ENCODE data around the gene KAT14. TPM values are rescaled to one million over a fixed set of nuclear protein-coding genes. Genes with fewer than 3 reads are reported as not detected.
"Not testable (repeated sequence)": the region's sequence is repeated elsewhere in the genome, so short reads cannot be mapped to it uniquely, and the experiment has no call there.

KAT14 gene
- total RNA-seq, 1 donor from 2014 or later, result 14.5 TPM

DNA sequence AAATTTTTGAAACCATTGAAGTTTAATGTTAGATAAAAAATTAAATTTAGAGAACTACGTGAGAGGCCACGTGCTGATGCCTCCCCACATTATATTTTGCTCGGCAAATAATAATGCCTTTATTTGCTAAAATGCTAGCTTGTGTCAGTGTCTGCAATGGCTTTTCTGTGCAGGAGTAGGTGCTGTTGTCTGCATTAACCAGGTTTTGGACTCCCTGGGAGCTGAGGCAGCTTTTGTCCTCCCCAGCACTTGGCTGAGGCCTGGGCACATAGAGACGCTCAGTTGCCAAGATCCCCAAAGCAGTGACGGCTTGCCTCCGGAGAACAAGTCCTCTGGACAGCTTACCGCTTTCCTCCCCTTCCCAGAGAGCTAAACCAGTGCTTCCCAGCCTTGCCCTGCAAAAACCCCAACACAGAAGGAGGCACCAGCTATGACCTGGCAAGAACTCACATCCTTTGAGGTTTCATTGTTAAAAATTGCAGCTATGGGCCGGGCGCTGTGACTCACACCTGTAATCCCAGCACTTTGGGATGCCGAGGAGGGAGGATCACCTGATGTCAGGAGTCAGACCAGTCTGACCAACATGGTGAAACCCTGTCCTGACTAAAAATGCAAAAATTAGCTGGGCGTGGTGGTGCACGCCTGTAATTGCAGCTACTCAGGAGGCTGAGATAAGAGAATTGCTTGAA is 59.9 kb downstream of the KAT14 start:
- H3K36me3 ChIP-seq (ENCODE audit: control insufficient read depth, insufficient read depth, low read length), result no peaks in the 10 kb centered on the region
- no peak for DNase-seq (ENCODE audit: low read depth)
- no peak overlapping the region for H3K4me3 ChIP-seq (ENCODE audit: low read depth, low read length)
- TF ChIP-seq, protein P1, sequence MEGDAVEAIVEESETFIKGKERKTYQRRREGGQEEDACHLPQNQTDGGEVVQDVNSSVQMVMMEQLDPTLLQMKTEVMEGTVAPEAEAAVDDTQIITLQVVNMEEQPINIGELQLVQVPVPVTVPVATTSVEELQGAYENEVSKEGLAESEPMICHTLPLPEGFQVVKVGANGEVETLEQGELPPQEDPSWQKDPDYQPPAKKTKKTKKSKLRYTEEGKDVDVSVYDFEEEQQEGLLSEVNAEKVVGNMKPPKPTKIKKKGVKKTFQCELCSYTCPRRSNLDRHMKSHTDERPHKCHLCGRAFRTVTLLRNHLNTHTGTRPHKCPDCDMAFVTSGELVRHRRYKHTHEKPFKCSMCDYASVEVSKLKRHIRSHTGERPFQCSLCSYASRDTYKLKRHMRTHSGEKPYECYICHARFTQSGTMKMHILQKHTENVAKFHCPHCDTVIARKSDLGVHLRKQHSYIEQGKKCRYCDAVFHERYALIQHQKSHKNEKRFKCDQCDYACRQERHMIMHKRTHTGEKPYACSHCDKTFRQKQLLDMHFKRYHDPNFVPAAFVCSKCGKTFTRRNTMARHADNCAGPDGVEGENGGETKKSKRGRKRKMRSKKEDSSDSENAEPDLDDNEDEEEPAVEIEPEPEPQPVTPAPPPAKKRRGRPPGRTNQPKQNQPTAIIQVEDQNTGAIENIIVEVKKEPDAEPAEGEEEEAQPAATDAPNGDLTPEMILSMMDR (IDR thresholded peaks at IDR 0.05; ENCODE audit: insufficient read depth, low read length, poor library complexity, severe bottlenecking), result no peak
- H3K27me3 ChIP-seq (ENCODE audit: control insufficient read depth, insufficient read depth, low read length), result no peaks in the 10 kb centered on the region

GRCh38 chr20:18202966-18203365 is 65.3 kb downstream of the KAT14 start:
- Histone ChIP-seq H3K27me3 (ENCODE audit: control insufficient read depth, insufficient read depth, low read length) (no peaks in the 10 kb centered on the region), H3K36me3 (ENCODE audit: control insufficient read depth, insufficient read depth, low read length) (no peaks in the 10 kb centered on the region)

DNA sequence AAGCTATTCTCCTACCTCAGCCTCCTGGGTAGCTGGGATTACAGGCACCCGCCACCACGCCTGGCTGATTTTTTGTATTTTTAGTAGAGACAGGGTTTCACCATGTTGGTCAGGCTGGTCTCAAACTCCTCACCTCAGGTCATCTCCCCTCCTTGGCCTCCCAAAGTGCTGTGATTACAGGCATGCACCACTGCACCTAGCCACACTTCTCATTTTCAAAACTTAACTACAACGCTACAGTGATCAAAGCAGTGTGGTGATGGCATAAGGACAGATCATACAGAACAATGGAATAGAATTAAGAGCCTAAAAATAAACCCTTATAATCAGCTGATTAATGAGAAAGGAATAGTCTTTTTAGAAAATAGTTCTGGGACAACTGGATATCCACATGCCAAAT is 66.0 kb downstream of the KAT14 start:
- H3K4me3 ChIP-seq (ENCODE audit: low read depth, low read length); DNase-seq (ENCODE audit: low read depth); H3K27me3 ChIP-seq (ENCODE audit: control insufficient read depth, insufficient read depth, low read length); H3K36me3 ChIP-seq (ENCODE audit: control insufficient read depth, insufficient read depth, low read length): not testable (repeated sequence)

More at GRCh38 chr20:18202966-18203365, 65.3 kb downstream of the KAT14 start:
- no peak overlapping the region for H3K4me3 ChIP-seq (ENCODE audit: low read depth, low read length)
- DNase-seq (ENCODE audit: low read depth), result no peak
- TF ChIP-seq, protein P1 (IDR thresholded peaks at IDR 0.05; ENCODE audit: insufficient read depth, low read length, poor library complexity, severe bottlenecking), result no peak

GRCh38 chr20:18213002-18213401 is 75.3 kb downstream of the KAT14 start:
- TF ChIP-seq, protein P1 (IDR thresholded peaks at IDR 0.05; ENCODE audit: insufficient read depth, low read length, poor library complexity, severe bottlenecking), result no peak
- no peak overlapping the region for H3K4me3 ChIP-seq (ENCODE audit: low read depth, low read length)
- no peaks in the 10 kb centered on the region for H3K36me3 ChIP-seq (ENCODE audit: control insufficient read depth, insufficient read depth, low read length)
- no peaks in the 10 kb centered on the region for H3K27me3 ChIP-seq (ENCODE audit: control insufficient read depth, insufficient read depth, low read length)
- DNase-seq (ENCODE audit: low read depth), result no peak

DNA sequence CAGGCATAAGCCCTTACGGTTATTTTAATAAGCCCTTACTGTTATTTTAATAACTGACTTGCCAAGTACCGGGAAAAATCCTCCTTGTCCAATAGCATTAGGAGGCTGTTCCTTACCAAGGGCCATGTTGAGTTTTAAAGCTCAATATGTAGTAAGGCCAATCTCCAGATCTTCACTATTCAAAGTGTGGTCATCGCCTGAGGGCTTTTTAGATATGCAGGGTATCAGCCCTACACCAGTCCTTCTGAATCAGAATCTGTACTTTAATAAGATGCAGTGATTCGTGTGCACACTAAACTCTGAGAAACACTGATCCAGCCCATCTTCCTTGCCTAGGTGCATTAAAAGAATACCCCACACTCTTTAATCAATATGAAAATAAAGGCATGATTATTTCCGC is 77.9 kb downstream of the KAT14 start:
- TF ChIP-seq, protein P1 (IDR thresholded peaks at IDR 0.05; ENCODE audit: insufficient read depth, low read length, poor library complexity, severe bottlenecking), result no peak
- DNase-seq (ENCODE audit: low read depth), result no peak
- H3K27me3 ChIP-seq (ENCODE audit: control insufficient read depth, insufficient read depth, low read length), result no peaks in the 10 kb centered on the region
- H3K4me3 ChIP-seq (ENCODE audit: low read depth, low read length), result no peak overlapping the region
- no peaks in the 10 kb centered on the region for H3K36me3 ChIP-seq (ENCODE audit: control insufficient read depth, insufficient read depth, low read length)

DNA sequence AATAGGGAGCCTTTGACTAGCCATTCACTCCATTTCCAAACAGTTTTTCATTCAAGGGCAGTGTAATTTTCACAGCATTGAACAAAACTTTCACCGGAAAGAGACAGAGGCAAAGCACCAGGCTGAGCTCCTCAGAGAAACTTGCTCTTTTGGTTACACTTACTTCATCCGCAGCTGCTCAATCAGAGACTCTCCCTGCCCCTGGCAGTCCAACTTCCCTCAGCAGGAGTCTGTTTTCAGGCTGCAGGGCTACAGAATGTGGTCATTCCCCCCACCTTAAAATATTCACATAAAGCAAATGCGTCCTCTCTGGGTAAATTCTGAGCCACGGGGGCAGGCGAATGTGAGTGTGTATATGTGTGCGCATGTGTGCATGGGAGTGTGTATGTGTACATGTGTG is 80.6 kb downstream of the KAT14 start:
- Histone ChIP-seq H3K4me3 (ENCODE audit: low read depth, low read length) (no peak overlapping the region), H3K27me3 (ENCODE audit: control insufficient read depth, insufficient read depth, low read length) (no peaks in the 10 kb centered on the region), H3K36me3 (ENCODE audit: control insufficient read depth, insufficient read depth, low read length) (no peaks in the 10 kb centered on the region)
- DNase-seq (ENCODE audit: low read depth), result no peak
- TF ChIP-seq, protein P1 (IDR thresholded peaks at IDR 0.05; ENCODE audit: insufficient read depth, low read length, poor library complexity, severe bottlenecking), result no peak
